Glutamatergic neuron (in vitro differentiated cells): ENCODE results near the gene LHFPL6. TPM values are rescaled to one million over a fixed set of nuclear protein-coding genes. Genes with fewer than 3 reads are reported as not detected.

Source experiments
- DNase-seq: peaks from one replicate; pipeline ENCODE4 v3.0.0; 2022
- H3K27ac Mint-ChIP-seq: one replicate; pipeline ENCODE4 v1.8.0; 2020; ENCODE audit warnings: mild to moderate bottlenecking, mixed read lengths, inconsistent platforms; ENCODE audit not compliant: unreplicated experiment
- H3K27me3 Mint-ChIP-seq: one replicate; pipeline ENCODE4 v1.8.0; 2020; ENCODE audit warnings: mild to moderate bottlenecking, moderate library complexity, mixed read lengths, inconsistent platforms; ENCODE audit not compliant: unreplicated experiment
- H3K36me3 Mint-ChIP-seq: one replicate; pipeline ENCODE4 v1.8.0; 2020; ENCODE audit warnings: mild to moderate bottlenecking, mixed read lengths, inconsistent platforms; ENCODE audit not compliant: unreplicated experiment
- H3K4me1 Mint-ChIP-seq: one replicate; pipeline ENCODE4 v1.8.0; 2020; ENCODE audit warnings: mild to moderate bottlenecking, low read depth, mixed read lengths, inconsistent platforms; ENCODE audit not compliant: unreplicated experiment
- H3K4me3 Mint-ChIP-seq: one replicate; pipeline ENCODE4 v1.8.0; 2020; ENCODE audit warnings: mild to moderate bottlenecking, mixed read lengths, inconsistent platforms; ENCODE audit not compliant: unreplicated experiment
- H3K9me3 Mint-ChIP-seq: one replicate; pipeline ENCODE4 v1.8.0; 2020; ENCODE audit warnings: mild to moderate bottlenecking, moderate library complexity, mixed read lengths, inconsistent platforms; ENCODE audit not compliant: unreplicated experiment
- total RNA-seq: library from RNA; stranded (reverse); fragmentation: NEBNext Ultra II Directional; extraction: Animal tissue kit (Norgen Biotek cat#: 25700); gene quantifications from one replicate; pipeline ENCODE4 v1.2.1, GENCODE V29; 2021; ENCODE audit not compliant: unreplicated experiment
- TF ChIP-seq, protein P1 (sequence below): fragments of 200-600 bp; sonication (generic); IDR thresholded peaks from one replicate; pipeline ENCODE4 v1.5.0; 2021; ENCODE audit not compliant: partially characterized antibody, unreplicated experiment

Gene LHFPL6
- total RNA-seq, 1 donor from 2014 or later = 1.7 TPM

- Mint-ChIP-seq H3K4me3 (no peak overlapping the region), H3K9me3 (no peaks in the 10 kb centered on the region), H3K27me3 (peaks cover 2% of the 10 kb centered on the region), H3K27ac (no peak overlapping the region), H3K36me3 (no peaks in the 10 kb centered on the region), H3K4me1 (peaks cover 28% of the 10 kb centered on the region)
- TF ChIP-seq, protein P1, sequence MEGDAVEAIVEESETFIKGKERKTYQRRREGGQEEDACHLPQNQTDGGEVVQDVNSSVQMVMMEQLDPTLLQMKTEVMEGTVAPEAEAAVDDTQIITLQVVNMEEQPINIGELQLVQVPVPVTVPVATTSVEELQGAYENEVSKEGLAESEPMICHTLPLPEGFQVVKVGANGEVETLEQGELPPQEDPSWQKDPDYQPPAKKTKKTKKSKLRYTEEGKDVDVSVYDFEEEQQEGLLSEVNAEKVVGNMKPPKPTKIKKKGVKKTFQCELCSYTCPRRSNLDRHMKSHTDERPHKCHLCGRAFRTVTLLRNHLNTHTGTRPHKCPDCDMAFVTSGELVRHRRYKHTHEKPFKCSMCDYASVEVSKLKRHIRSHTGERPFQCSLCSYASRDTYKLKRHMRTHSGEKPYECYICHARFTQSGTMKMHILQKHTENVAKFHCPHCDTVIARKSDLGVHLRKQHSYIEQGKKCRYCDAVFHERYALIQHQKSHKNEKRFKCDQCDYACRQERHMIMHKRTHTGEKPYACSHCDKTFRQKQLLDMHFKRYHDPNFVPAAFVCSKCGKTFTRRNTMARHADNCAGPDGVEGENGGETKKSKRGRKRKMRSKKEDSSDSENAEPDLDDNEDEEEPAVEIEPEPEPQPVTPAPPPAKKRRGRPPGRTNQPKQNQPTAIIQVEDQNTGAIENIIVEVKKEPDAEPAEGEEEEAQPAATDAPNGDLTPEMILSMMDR = no peak
- no peak for DNase-seq
Measured at GRCh38 chr13:39318161-39318560, 284.8 kb downstream of the LHFPL6 start.

- H3K4me3 Mint-ChIP-seq = no peak overlapping the region
- H3K4me1 Mint-ChIP-seq = peaks cover 22% of the 10 kb centered on the region
- H3K9me3 Mint-ChIP-seq = no peaks in the 10 kb centered on the region
- H3K27ac Mint-ChIP-seq = no peak overlapping the region
- H3K27me3 Mint-ChIP-seq = no peaks in the 10 kb centered on the region
- TF ChIP-seq, protein P1 = no peak
- DNase-seq = no peak
- H3K36me3 Mint-ChIP-seq = no peaks in the 10 kb centered on the region
Measured at GRCh38 chr13:39317291-39317690, 285.7 kb downstream of the LHFPL6 start.

GRCh38 chr13:39315796-39316195 is 287.2 kb downstream of the LHFPL6 start:
- H3K4me3 Mint-ChIP-seq = no peak overlapping the region
- H3K27ac Mint-ChIP-seq = no peak overlapping the region
- no peak for DNase-seq
- no peaks in the 10 kb centered on the region for H3K9me3 Mint-ChIP-seq
- H3K27me3 Mint-ChIP-seq = no peaks in the 10 kb centered on the region
- no peaks in the 10 kb centered on the region for H3K36me3 Mint-ChIP-seq
- TF ChIP-seq, protein P1 = no peak
- peaks cover 8% of the 10 kb centered on the region for H3K4me1 Mint-ChIP-seq

DNA sequence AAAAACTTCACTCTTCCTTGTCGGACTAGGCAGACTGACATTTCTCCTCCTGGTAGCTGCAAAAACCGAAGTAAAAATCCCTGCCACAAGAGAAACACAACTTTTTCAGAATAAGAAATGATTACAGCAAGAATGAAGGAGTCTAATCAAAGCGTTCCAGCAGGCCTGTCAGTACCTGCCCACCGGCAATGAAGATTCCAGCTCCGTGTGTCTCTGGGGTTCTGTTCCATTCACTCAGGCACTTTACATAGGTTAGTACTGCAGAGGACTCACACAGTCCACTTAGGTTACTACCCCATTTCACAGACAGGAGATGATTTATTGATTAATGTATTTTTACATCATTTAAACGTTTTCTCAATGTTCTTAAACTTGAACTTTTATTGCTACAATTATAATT is 289.3 kb downstream of the LHFPL6 start:
- TF ChIP-seq, protein P1 = no peak
- H3K27me3 Mint-ChIP-seq = no peaks in the 10 kb centered on the region
- no peak overlapping the region for H3K4me3 Mint-ChIP-seq
- H3K27ac Mint-ChIP-seq = no peak overlapping the region
- H3K4me1 Mint-ChIP-seq = no peaks in the 10 kb centered on the region
- no peaks in the 10 kb centered on the region for H3K36me3 Mint-ChIP-seq
- no peaks in the 10 kb centered on the region for H3K9me3 Mint-ChIP-seq
- DNase-seq = no peak

GRCh38 chr13:39312596-39312995 is 290.4 kb downstream of the LHFPL6 start:
- TF ChIP-seq, protein P1 = no peak
- Mint-ChIP-seq H3K27ac (no peak overlapping the region), H3K27me3 (no peaks in the 10 kb centered on the region), H3K4me3 (no peak overlapping the region), H3K9me3 (no peaks in the 10 kb centered on the region), H3K4me1 (no peaks in the 10 kb centered on the region), H3K36me3 (no peaks in the 10 kb centered on the region)
- no peak for DNase-seq
